ELR (cell line): ENCODE data around the gene ASTN2.
A peak's percentile ranks its signal among the peaks of the same experiment; 100 is the strongest.

Experiments
- DNase-seq: peaks from one replicate; pipeline ENCODE4 v3.0.0-alpha.2; 2015; ENCODE audit warnings: low read depth

ASTN2 gene

DNA sequence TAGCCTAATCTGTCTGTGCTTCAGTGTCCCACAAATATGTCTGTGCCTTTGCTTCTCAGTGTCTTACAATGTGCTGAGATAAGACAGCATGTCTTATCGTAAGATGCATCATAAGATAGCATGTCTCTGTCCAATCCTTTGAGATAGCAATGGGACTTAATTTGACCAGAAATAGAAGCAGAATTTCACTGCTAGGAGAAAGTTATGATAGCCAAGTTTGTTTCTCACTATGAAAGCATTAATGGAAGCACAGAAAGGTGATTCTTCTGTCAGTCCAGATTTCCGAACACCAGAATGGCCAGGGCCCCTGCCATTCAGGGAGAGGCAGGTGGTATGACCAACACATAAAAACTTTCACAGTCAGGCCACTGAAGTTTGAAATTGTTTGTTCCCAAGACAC lies 616.3 kb downstream of the ASTN2 start:
- no peak for DNase-seq

DNA sequence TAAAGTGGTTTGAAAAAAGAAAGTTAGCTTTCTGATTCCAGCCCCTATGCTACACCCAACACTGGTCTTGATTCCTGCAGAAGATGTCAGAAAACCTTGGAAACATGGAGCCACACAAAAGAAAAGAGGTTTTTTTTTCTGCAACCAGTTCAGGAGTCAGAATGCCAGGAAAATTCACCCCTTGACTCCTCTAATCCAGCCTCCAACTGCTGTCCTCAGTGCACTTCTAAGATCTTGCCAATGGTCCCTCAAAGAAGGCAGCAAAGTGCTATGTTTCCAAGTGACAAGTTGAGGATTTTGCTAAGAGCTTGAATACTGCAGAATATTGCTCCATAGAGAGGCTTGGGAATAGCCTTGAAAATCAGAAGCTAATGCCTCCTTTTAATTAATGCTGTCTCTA lies 617.6 kb downstream of the ASTN2 start:
- no peak for DNase-seq

DNA sequence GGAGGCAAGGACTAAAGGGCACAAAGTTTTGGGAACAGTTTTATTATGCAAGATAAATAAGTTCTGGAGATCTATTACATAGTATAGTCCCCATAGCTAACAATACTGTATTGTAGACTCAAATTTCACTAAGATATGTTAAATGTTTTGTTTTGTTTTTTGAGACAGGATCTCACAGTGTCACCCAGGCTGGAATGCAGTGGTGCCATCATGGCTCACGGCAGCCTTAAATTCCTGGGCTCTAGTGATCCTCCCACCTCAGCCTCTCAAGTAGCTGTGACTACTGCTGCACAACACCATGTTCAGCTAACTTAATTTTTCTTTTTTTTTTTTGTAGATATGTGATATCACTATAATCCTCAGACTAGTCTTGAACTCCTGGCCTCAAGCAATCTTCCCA lies 618.2 kb downstream of the ASTN2 start:
- no peak for DNase-seq

DNA sequence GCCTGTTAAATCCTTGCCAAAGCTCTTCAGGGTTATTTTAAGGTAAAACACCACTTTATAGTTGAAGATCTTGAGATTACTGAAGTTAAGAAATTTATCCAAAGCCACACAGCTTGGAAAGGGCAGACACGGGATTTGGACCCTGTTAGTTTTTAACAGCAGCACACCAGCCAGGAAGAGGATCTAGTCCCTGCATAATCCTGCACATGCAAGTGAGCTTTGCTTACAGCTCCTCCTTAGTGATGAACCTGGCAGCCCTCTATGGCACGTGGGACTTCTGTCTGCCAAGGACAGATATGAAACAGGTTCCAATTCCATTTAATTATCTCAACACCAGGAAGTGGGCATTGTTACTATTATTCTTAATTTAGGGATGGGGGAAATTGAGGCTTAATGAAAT lies 619.0 kb downstream of the ASTN2 start:
- no peak for DNase-seq

DNA sequence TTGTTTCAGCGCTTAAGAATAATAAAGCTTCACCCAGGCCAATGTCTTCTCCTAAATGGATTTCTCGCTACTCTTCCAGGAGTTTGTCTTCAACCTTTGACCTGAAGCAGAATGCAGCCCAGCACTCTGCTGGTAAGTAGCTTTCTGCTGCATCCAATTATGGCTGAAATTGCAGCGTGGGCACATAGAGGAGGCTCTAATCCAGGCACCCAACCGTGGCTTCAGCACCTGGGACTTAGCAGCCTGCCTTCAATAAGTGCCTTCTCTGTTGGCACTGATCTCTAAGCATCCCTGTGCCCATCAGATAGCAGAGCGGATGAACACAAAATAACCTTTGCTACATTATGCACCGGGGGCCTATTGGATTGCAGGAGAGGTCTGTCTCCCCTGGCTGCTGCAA lies 622.6 kb downstream of the ASTN2 start:
- DNase-seq, result no peak

DNA sequence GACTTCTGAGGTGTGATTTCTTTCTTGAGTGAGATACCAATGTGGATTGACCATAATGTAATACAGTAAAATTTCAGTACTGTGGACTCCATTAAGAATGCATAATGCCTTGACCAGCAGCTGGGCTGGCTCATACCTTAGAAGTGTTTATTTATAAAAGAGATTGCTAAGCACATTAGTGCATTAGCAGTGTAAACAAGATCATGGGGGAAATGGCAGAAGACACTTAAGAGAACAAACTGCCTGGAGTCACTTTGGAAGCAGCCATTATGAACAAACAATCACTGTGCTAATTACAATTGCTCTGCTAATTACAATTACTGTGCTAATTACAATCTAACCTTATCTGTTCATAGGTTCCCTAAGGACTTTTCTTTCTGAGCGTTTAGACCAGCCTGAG lies 623.5 kb downstream of the ASTN2 start:
- DNase-seq, result no peak

DNA sequence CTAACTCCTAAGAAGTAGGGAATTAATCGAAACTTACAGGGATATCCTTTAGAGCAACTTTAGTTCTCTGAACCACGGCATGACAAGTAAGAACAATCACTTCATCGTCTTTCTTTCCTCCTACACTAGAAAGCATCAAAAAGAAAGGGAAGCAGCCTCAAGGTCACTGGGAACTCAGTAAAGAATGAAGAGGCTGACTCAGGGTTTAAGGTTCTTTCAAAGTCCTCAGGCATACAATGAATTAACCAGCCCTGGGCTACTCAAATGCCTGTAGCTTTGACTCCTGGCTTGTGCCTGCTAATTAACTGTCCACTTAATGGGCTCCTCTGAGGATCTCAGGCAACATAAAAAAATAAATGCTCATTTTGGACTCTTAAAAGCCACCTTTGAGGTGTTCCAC lies 625.8 kb downstream of the ASTN2 start:
- DNase-seq, result no peak

DNA sequence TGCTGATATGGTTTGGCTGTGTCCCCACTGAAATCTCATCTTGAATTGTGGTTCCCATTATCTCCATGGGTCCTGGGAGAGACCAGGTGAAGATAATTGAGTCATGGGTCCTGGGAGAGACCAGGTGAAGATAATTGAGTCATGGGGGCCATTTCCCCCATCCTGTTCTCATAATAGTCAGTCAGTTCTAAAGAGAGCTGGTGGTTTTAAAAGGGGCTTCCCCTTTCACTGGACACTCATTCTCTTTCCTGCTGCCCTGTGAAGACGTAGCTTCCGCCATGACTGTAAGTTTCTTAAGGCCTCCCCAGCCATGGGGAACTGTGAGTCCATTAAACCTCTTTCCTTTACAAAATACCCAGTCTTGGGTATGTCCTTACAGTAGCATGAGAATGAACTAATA lies 628.1 kb downstream of the ASTN2 start:
- DNase-seq, result no peak

DNA sequence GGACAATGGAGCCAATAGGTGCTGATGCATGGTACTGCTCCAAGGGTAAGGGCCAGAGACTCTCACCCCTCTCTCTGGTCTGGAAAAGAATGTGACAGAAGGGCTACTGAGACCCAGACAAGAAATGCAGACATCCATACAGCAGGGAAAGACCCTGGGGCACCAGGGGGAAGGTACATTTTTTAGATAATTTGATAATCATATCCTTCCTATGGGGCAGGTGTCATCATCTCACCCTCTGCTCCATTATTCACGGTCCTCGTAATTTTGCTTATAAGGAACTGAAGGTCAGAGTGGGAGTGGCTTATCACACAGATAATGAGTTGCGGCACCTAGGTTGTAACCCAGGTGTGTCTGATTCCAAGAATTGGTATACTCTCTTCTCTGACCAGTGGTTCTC lies 637.7 kb downstream of the ASTN2 start:
- DNase-seq, result no peak

DNA sequence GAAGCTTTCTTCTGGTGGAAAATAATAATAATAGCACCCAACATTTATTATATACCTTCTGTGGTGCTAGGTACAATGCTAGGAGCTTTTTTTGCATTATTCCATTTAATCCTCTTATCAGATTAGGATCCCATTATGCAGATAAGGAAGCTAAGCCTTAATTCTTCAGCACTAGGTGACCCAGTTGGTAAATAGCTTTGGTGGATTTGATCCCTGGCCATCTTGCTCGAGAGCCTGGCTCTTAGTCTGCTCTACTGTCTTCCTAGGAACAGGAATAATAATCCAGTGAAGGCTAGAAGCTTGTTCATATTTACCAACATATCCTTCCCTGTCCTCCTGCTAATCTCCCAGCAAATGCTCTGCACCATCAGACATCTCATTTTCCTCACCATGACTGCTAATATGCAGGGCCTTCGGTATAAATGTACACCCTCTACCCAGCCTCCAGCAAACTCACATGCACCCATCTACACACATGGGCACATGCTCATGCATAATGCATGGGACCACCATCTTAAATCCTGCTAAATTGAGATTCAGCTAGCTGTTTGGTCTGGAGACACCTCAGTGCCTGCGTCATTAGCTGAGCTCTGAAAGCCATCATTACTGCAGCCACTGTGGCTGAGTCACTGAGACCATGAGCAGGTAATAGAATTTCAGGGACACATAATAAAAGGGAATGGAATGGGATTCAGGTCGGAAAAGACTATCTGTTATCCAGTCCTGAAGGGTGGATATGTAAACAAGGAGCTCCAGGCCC lies 640.3 kb downstream of the ASTN2 start:
- no peak for DNase-seq

DNA sequence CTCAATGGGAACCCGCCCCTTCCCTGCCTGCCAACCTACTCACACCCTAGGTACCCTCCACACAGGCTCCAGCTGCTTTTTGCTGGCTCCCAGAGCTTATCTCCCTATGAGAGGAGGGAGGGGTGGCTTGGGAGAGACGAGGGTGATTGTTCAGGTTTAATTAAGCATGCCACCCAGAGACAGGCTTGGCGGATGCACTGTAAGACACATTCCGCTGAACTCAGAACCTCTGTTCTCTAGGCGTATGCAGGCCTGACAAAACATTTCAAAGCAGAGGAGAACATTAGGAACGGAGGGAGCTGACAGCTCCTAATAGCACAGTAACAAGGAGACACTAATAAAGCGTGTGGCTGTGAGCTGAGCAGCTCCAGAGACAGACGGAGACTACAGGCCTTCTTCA lies 647.6 kb downstream of the ASTN2 start:
- no peak for DNase-seq

DNA sequence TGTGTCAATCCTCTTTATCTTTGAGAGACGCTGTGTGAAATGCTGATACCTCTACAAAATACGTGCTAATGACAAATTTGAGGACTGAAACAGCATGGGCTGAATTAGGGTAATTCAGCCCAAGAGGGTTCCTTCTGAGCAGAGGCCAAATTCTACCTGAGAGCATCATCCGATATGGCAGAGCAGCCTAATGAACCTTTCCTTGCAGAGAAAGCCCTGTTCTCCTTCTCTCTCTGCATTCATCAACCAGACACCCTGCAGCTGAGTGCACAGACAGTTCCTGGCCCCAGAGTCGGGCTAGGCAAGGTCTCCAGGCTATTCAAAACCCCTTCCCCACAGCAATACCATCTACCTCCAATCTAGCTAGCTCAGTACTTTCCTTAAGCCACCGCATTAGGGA lies 649.8 kb downstream of the ASTN2 start:
- DNase-seq, result no peak

DNA sequence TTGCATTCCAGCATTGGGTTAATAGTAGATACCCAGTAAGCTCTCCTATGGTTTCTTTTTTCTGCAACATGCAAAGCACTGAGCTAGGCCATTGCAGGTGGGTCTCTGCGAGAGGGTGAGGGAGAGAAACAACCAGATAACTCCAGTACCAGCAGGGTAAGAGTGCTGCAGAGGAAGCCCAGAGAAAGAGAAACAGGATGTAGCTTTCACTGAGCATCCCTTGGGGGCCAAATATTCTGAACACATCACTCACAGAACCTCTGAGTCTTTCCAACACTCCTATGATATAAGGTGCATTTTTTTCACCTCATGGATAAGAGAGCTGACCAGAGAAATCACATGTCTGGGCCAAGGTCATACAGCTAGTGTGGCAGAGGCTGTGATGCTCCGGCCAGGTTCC lies 651.1 kb downstream of the ASTN2 start:
- DNase-seq, result no peak

DNA sequence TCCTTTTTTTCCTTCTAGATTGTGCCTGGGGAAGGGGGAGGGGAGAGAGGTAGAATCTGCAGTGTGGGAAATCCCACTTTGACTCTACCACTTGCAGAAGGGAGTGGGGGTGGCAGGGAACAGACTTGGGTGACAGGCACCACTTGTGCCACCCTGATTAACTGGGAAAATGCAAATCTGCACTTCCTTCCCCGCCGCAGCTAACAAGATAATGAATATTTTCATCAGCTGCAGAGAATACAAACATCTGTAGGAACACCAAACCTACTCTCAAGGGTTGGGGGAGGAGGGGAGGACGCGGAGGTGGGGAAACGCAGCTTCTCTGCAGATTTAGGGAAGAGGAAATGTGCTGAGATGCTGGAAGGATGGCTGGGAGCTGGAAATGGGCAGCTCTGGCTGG lies 654.2 kb downstream of the ASTN2 start:
- DNase-seq, result no peak

DNA sequence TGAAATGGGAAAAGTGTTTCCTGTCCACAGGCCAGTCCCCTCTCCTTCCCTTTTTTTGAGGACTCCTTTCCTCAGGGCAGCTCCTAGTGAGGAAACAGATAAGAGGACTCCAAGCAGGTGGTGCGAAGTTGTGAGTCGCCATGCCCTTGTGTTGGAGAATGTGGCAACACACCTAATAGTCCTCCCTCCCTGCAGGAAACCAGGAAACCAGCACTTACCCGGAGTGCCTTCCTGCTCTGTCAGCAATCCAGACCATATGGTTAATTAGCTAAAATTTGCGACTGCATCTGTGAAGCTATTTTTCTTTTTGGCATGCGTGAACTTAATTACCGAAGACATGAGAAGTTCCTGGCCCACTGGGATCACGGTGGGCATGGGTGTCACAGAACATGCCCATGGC lies 657.8 kb downstream of the ASTN2 start:
- DNase-seq, result no peak

DNA sequence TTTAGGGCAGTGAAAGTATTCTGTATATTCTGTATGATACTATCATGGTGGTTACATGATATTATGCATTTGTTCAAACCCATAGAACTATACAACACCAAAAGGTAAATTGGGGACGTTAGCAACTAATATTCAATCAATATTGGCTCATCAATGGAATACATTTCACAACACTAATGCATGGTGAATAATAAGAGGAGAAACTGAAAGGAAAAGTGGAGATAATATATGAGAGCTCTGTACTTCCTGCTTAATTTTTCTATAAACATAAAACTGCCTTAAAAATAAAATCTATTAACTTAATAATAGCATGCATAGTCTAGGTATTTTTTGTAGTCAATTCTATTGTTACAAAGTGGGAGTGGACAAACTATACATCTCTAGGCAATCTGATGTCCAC lies 661.5 kb downstream of the ASTN2 start:
- no peak for DNase-seq

DNA sequence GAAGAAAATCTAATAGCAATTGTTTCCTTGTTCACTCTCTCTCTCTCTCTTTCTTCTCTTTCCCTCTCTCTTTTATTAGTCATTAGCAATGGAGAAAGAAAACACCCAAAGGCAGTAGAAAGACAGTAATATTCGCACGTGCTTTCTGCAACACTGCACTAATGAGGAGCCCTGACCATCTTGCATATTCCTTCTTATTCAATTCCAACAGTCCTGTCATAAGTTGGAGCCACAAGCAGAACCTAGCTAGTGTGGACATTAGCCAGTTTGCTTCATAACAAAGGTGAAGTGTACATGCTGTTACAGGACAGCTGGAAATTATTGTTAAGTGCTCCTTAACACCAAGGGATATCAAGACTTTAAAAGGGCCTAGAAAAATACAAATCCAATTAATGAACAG lies 664.3 kb downstream of the ASTN2 start:
- DNase-seq, result no peak

DNA sequence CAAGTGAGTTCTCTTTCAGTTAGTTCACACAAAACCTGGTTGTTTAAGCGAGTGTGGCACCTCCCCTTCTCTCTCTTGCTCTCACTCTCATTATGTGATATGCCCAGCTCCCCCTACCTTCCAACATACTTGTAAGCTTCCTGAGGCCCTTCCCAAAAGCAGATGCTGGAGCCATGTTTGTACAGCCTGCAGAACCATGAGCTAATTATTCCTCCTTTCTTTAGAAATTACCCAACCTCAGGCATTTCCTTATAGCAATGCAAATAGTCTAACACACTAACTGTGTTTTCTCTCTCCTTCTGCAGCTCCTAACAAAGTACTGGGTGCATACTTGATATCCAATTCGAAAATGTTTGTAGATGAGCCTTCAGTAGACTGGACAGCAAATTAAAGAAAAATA lies 665.1 kb downstream of the ASTN2 start:
- no peak for DNase-seq

DNA sequence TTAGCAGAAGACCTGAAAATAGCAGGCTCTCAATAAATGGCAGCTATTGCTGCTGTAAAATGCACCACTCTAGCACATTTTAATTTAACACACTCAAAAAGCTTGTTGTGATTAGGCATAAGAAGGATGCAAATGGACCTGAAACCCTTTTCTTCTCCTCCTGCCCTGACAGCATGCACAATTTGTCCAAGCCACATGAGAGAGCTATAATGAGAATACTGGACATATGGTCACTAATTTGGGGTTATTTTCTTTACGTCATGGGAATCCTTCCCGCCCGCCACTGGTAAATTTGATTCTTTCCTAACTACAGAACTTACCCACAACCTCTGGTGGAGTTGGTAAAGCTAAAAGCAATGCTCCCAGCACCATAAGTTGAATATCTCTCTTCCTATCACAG lies 665.7 kb downstream of the ASTN2 start:
- DNase-seq, result no peak

DNA sequence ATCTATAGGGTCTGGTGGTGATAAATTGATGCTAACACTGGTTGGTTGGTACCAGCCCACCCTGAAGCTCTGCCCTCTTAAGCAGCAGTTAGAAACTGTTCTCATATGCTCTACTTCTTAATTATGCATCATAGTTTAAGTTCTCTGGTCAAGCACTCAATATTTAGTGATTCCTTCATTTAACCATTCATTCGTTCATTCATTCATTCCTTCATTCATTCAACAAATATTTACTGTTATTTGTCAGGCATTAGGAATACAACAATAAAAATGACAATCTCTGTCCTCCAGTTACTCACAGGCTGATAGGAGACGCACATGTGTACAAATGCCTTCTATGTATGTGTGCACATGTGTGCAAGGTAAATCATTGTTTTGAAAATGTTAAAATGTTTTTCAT lies 673.1 kb downstream of the ASTN2 start:
- DNase-seq, result no peak

DNA sequence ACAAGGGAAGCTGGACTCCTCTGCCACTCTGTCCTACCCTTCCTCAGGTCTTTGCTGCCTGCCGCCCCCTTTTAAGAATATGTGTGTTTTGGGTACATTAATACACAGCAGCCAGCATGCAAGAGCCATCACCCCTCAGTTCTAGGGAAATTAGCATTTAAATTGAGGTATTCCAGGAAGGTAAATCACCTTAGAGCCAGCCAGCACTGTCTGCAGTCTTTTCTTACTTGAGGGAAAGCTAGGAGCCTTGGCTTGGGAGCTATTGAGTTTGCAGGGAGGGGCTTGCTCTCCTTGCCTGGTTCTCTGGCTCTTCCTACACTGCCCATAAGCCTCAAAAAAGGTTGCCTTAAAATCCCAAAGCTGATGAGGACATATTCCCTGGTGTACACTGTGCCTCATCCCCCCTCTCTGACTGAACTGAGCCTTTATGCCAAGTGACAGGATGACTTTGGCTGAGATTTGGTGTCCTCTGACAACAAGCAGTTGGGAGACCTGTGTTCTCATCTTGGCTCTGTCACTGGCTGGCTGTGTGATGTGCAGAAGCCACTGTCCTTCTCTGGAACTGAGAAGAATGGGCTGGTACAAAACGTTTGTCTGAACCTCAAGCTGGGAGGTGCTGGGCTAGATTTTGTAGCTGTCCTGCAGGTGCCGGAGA lies 673.6 kb downstream of the ASTN2 start:
- no peak for DNase-seq

DNA sequence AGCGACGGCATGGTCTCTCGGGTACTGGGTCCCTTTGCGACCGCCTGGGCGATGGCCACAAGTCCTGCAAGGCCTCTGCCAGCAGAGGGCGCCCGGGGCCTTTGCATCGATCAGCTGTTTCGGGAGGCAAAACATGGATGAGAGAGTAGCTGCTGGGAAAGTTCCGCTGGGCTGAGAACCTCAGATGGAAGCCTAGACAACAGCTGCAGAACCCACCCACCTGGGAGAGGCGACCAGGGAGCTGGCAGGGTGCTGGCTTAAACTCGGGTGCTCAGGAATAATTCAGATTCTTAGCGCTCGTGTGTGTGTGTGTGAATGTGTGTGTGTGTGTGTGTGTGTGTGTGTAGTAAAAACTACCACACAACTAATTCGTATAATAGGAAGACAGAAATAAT lies 677.7 kb downstream of the ASTN2 start:
- peak; percentile 77 for DNase-seq

DNA sequence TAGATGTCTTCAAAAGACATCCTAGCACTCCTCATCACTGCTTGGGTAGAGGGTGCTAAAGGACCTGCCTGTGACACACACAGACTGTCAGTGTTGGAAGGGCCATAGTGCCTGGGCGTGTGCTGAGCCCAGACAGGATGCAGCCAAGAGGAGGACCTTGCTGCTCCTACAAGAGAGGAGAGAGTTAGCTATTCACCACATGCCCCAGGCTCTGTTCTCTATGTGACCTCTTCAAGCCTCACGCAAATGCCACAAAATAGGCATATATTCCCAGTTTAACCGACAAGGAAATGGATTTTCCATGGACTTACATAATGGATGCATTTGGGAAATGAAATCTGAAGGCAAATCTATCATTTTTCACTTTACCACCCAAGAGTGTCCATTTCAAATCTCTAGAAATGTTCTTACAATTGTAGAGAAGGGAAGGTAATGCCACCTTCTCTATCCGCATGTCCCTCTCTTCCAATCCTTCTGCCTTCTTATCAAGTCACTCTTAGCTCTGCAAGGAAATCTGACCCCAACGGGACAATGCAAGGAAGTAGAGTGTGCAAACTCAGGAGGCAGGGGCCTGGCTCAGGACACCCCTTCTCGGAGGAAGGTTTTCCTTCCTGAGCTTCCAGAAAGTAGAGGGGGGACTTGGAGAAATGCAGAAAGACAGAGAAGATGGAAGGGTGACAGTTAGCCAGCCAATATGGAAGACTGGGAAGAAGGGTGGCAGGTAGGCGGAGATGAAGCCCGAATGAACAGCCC lies 678.3 kb downstream of the ASTN2 start:
- no peak for DNase-seq
